Posterior cingulate gyrus (tissue), 11 donors: ENCODE data around the gene MPZL2.
"Not testable (repeated sequence)": the region's sequence is repeated elsewhere in the genome, so short reads cannot be mapped to it uniquely, and the experiment has no call there.

Experiments used
- DNase-seq, 10 donors: peaks; one replicate each; pipeline versions ENCODE4 v3.0.0 to v3.0.0-alpha.2; 2020 to 2021; ENCODE audit warnings: mixed read lengths in 3 of 10
- intact Hi-C: fragments of 100-400 bp; cut with DNase I; formaldehyde crosslinking; loops from one replicate; pipeline ENCODE4 v1.15.1; 2023

The MPZL2 gene

DNA sequence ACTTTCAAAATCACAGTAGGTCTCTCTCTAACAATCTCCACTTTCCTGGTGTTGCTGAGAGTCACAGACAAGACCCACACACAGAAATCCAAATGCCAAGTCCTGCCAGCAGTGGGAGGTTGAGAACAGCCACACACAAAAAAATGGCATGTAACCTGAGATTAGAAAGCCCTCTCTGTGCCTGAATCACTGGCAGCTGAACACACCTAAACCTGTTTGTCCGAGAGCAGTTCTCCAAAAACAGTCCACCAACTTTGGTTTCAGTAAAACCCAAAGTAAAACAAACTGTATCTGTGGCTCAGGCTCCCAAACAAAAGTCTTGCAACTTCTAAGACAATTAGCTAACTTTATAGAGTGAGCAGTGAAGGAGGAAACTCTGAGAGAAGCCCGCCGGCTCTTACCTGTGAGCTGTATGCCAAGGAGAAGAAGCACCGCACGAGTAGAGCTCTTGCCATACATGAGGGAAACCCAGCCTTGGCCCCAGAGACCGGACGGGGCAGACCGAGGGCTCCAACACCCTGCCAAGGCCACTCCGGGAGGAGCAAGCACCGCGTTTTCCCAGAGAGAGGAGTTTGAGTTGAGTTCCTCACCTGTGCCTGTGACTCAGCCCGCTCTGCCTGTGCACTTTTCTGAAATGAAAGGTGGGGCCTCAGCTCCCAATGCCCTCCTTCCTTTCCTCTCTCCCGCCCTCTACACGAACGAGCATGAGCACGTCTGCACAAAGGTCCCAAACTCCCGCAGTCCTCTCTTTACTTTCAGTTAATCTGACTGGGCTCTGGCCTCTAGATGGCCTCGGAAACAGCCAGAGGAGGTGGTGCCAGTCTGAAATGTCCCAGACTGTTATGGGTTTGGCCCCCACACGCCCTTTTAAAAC is at the start of gene MPZL2:
TSS of gene MPZL2 (minus strand) at position 603 of the 874 bp plus-strand sequence. CDS start at position 459, 144 bp downstream.
- intact Hi-C loops, result no loop called here

DNA sequence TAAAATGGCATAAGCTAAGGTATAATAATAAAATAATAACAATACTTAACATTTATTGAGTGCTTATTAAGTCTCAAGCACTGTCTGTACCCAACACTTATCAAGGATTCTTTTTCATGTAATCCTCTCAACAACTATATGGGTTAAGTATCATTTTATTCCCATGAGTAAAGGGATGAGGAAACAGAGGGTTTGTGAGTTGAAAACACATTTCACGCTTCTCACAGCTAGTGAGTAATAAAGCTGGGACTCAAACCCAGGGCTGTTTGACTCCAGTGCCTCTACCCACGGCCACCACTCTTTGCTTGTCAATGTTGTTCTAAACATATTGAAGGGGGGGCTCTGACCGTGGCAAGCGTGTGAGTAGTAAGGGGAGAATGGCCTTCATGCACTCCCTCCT is 49.1 kb upstream of the MPZL2 start:
- no peak for DNase-seq
- intact Hi-C loops, result no loop called here

More for the DNA sequence above, at the start of gene MPZL2:
- DNase-seq, result no peak

DNA sequence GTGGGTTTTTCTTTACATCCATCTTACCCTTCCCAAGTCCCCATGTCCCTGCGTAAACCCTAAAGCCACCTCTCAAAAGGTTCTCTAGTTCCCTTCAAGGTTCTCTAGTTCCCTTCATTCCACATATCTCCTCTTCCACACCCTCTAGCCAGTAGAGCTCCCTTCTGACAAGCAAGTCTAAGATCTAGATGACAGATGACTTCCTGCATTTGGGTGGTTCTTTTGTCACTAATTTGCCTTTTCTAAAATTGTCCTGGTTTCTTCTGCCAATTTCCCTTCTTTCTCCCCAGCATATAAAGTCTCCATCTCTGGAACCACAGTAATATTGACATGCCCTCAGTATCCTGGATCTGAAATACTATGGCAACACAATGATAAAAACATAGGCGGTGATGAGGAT is 48.2 kb upstream of the MPZL2 start:
- intact Hi-C loops, result no loop called here

DNA sequence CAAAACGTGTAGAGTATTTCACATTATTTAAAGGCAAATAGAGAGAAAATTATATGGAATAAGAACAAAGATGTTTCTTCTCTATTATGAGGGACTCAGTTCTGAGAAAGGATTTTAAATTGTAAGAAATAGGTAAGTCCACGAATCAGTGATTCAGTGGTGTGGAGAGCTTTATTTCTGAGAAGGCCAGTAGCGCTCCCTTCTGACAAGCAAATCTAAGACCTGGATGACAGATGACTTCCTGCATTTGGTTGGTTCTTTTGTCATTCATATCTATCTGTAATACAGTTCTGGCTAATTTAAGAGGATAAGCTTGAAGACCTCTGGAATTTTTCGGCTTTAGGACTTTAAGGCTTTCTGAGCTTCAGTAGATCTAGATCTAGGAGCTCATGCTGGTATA is 47.4 kb upstream of the MPZL2 start:
- intact Hi-C loops, result no loop called here
- no peak for DNase-seq

More for the DNA sequence above, 48.2 kb upstream of the MPZL2 start:
- no peak for DNase-seq

DNA sequence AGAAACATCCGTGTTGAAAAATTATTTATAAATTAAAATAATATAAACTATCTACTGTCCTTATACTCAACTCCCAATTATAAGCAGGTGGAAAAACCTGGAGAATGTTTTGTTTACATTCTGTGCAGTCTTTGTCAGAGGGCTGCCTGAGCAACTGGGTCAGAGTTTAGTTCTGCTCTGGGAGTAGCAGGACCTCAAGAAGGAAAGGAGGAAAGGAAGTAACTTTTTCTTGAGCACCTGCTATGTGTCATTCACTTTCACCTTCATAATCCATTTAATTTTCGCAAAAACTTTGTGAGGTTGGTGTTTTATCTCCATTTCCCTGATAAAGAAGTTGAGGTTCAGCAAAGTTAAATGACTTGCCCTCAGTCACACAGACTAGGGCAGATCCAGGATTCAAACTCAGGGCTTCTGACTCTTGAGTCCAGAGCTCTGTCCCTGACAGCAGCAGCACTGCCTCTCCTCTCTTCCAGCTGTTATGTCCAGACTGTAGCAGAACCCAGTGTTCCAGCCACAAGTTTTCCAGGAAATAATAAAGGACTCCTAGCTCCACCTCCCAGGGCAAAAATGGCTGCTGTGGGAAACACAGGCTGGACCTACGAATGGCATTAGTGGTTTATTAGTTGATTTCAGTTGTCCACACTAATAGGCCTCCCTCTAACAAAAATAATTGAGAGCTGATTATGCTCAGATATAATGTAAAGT is 46.8 kb upstream of the MPZL2 start:
- no peak for DNase-seq
- intact Hi-C loops, result no loop called here

DNA sequence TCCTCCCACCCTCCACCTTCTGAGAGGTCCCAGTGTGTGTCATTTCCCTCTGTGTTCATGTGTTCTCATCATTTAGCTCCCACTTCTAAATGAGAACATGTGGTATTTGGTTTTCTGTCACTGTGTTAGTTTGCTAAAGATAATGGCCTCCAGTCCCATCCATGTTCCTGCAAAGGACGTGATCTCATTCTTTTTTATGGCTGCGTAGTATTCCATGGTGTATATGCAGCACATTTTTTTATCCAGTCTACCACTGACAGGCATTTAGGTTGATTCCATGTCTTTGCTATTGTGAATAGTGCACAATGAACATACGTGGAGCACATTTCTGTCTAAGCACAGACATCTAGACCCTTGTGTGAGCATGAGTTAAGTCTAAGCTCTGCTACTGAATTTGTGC is 46.2 kb upstream of the MPZL2 start:
- no peak for DNase-seq

DNA sequence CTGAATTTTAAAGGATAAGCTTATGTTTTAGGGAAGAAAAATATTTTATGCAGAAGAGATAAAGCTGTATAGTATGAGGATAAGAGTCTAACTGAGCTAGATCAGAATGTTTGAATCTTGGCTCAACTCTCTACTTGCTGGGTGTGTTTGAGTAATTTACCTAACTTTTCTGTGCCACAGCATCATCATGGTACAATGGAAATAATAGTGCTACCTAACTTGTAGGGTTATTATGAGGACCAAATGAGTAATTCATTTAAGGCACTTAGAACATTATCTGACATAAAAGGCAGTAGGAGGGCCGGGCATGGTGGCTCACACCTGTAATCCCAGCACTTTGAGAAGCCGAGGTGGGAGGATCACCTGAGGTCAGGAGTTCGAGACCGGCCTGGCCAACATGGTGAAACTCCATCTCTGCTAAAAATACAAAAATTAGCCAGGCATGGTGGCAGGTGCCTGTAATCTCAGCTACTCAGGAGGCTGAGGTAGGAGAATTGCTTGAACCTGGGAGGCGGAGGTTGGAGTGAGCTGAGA is 45.0 kb upstream of the MPZL2 start:
- DNase-seq, intact Hi-C loops: not testable (repeated sequence)

More for the DNA sequence above, 46.2 kb upstream of the MPZL2 start:
- intact Hi-C loops, result no loop called here

DNA sequence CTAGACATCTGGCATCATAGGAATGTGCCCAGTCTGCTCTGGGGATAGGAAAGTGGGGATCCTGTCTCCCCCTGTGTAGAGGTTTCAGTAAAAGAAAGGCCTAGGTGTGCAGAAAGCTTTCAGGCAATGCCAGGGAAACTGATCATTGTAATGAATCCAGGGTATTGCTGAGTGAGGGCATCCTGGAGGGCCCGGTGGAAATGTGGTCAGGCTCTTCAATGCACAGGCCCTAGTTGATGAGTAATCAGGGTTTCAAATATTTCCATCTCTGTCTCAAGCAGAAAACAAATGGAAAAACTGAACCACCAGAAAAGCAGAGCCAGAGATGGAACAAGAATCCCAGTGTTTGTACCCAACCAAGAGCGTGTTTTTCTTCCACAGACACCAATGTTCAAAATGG is 42.5 kb upstream of the MPZL2 start:
- intact Hi-C loops, result no loop called here
- DNase-seq, result no peak

DNA sequence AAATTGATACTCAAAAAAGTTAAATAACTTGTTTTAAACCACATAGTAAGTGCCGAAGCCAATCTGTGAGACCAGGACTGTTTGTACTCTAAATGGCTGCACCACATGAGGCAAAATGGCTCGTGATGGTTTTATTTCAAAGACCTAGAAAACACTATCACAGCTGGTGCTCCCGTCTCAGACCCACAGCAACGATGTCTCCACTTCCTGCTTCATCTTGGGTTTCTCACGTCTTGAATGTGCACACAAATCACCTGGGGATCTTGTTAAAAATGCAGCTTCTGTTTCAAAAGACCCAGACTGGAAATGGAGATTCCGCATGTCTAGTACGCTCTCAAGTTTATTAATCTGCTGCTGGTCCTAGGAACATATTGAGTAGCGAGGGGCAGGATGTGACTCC is 41.6 kb upstream of the MPZL2 start:
- no peak for DNase-seq
- intact Hi-C loops, result no loop called here

DNA sequence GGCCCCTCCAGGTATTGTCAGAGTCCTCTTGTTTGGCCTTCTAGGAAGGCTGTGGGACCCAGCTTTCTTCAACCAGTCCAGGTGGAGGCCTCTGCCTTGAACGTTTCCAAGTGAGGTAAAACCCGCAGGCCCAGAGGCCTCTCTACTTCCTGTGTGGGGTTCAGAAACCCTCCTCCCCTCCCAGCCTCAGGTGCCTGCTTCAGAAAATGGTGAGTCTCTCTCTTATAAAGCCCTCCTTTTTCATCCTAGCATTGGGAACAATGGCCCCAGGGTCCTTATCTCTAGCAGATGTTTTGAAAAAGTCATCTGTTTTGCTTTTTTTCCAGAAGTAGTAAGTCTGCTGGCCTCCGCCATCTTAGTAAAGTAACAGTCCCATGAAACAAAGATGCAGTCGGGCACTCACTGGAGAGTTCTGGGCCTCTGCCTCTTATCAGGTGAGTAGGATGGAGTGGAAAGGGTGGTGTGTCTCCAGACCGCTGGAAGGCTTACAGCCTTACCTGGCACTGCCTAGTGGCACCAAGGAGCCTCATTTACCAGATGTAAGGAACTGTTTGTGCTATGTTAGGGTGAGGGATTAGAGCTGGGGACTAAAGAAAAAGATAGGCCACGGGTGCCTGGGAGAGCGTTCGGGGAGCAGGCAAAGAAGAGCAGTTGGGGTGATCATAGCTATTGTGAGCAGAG is 40.6 kb upstream of the MPZL2 start, which contains the start of gene CD3E:
TSS of gene CD3E (plus strand) at position 163 of the 681 bp plus-strand sequence. CDS start at position 386, 223 bp downstream.
- DNase-seq, result no peak
- intact Hi-C loops, result no loop called here

DNA sequence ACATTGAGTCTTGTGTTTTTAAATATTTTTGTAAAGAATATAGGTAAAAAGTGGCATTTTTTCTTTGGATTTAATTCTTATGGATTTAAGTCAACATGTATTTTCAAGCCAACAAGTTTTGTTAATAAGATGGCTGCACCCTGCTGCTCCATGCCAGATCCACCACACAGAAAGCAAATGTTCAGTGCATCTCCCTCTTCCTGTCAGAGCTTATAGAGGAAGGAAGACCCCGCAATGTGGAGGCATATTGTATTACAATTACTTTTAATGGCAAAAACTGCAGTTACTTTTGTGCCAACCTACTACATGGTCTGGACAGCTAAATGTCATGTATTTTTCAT is 40.1 kb upstream of the MPZL2 start:
- no peak for DNase-seq
- intact Hi-C loops, result no loop called here

DNA sequence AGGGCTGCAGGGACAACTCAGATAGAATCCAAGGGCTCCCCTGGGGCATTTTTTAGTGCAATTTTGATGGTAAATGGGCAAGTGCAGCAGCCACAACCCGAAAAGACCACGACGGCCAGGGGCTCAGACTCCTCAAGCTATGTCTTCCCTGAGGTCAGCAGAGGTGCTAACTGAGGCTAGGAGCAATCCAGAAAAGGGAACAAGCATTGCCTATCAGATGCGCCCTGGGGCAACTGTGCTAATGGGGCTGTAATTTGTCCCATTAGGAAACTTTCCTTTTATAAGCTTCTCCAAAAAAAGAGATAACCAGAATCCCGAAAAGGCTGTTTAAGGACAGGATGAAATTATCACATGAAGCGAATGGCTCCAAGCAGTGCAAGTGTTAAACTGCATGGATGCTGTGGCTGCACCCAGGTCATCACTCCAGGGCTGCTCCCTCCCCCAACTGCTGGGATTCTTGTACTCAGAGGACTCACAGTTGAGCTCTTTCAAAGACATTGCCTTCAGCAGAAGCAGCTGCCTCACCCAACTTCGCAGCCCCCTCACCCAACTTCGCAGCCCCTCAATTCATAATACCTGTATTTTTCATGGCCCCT is 37.6 kb upstream of the MPZL2 start:
- intact Hi-C loops, result no loop called here

DNA sequence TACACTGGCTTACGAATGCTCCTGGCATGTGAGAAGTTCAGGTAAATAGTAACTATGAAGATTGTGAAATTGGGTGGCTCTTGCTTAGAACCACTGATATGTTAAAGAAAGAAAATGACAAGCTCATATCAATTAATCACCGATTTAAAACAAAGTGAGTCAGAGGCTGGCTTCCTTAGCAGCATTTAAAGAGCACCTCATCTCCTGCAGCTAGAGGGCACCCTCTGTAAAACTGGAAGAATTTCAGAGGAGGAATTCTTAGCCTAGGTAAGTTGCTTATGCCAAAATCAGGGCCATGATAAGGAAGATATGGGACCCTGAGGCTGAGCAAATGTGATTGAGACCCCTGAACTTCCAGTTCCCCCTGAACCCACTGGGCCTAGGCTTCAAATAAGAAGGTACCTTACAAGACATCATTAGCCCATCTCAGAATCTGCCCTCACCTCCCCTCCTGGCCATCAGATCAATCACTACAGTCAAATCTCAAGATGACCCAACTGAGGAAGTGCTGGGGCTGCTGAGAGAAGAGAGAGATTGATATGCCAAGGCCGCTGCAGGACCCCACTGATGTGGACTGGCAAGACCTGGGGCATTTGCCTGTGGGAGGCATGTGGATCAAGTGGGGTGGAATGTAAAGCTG is 31.8 kb upstream of the MPZL2 start:
- intact Hi-C loops, result loop anchor here (10.0 kb wide), 1 partner anchor 49 kb away; the partner anchor contains the start of genes CD3D and CD3G
- DNase-seq, result no peak

More for the DNA sequence above, 37.6 kb upstream of the MPZL2 start:
- no peak for DNase-seq

DNA sequence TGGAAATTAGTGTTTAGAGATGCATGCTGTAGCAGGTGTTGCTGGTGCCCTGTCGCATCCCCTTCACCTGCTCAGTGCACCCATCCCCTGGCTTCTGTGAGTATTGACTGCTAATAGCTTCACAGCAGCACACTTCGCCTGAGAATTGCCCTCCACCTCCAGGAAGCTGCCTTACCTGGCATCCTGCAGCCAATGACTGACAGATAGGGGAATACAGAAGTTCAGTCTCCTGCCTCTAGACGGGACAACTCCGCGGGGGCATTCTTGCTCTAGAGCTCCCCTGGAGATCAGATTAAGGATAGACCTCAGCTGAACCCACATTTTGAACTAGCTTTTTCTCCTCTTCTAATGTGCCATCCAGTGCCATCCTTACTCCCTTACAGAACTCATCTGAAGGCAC is 31.1 kb upstream of the MPZL2 start:
- no peak for DNase-seq
- intact Hi-C loops, result loop anchor here (10.0 kb wide), 1 partner anchor 50 kb away; the partner anchor contains the start of genes CD3D and CD3G

DNA sequence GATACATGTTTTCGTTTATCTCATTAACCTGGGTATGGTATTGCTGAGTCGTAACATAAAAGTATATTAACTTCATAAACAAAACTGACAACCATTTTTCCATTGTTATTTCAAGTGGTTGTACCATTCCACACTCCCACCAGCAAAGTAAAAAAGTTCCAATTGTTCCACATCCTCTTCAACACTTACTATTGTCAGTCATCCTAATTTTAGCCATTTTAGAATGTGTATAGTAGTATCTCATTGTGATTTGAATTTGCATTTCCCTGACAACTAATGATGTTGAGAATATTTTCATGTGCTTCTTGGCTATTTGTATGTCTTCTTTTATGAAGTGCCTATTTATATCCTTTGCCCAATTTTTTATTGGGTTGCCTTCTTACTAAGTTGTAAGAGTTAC is 30.0 kb upstream of the MPZL2 start:
- intact Hi-C loops, result loop anchor here (10.0 kb wide), 1 partner anchor 51 kb away; the partner anchor contains the start of genes CD3D and CD3G
- DNase-seq, result no peak

DNA sequence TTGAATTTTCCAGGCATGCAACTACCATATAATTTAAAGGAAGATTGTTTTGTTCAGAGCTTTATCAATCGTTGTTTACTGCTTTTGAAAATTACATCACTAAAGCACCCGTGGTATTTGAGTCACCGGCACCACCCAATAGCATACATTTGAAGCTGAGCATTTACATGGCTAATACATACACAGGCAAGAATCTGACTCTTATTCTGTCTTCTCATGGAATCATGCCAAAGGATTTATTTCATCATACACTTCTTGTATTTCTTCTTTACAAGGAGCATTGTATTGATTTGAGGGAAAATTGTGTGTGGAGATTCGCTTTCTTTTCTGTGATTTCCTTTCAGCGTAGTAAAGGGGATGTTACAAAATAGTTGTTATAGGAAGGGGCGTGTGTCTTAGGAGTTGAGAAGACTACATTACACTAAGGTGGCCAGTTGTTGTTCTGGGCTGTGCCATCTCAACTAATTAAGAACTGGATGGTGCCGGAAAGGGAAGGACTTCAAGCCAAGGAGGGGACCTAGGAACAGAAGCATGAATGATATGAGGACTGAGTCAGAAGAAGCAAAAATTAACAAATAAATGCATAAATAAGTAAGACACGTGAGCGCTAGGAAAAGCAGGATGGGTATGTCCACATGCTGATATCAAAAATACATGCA is 27.5 kb upstream of the MPZL2 start:
- DNase-seq, result no peak
- intact Hi-C loops, result loop anchor here (1.0 to 10.0 kb wide), 2 partner anchors 53 to 93 kb away; partner anchors contain the start of genes CD3D and CD3G

DNA sequence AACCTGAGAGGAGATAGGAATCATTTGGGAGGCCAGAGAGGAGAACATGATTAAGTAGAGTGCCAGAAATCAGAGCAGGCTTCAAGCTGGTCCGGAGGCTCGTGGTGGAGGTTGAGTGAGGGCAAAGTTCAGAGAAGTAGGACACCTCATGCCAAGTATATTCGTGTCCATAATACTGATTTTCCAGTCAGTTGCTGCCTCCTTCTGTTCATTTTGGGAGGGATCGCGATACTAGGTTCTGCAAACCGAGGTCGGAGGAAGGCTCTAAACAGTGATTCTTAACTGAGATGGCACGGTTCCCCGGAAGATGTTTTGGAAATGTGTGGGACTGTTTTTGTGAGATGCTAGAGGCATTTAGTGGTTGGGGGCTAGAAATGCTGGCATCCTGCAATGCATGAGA is 26.8 kb upstream of the MPZL2 start:
- intact Hi-C loops, result loop anchor here (1.0 to 10.0 kb wide), 2 partner anchors 54 to 93 kb away; partner anchors contain the start of genes CD3D and CD3G

DNA sequence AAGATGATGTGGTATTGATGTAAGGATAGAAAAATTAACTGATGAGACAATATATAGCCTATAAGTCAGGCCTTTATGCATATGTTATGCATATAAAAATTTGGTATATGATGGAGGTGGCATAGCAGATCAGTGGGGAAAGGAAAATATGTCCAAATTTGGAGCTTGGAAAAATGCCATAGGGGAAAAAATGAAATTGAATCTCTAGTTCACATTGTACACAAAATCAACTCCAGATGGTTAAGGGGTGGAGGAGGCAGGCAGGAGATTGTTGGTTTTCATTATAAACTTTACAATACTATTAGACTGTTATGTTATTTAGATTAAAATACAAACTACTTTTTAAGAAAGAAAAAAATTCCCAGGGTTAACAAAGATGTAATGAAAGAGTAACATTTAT is 25.3 kb upstream of the MPZL2 start:
- intact Hi-C loops, result no loop called here
- DNase-seq, result no peak

More for the DNA sequence above, 26.8 kb upstream of the MPZL2 start:
- peak in 1 of 10 donors; percentile 10 for DNase-seq

DNA sequence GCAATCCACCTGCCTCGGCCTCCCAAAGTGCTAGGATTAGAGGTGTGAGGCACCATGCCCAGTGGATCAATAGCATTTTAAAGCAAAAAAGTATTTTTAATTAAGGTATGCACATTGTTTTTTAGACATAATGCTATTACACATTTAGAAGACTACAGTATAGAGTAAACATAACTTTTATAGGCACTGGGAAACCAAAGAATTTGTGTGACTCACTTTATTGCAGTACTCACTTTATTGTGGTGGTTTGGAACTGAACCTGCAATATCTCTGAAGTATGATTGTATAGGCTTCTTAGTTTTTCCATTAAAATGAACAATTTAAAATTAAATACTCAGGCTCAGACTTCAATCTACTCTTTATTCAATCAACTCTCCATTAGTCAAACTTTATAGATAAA is 22.9 kb upstream of the MPZL2 start:
- no peak for DNase-seq
- intact Hi-C loops, result no loop called here
